OCI-LY7 (cell line): ENCODE results near the gene WDR7. TPM values are rescaled to one million over a fixed set of nuclear protein-coding genes. Genes with fewer than 3 reads are reported as not detected.

ENCODE experiments used
- BruUV-seq: library from RNA; stranded (reverse); fragments of 400-500 nt; replicated peaks from 2 replicates; lab custom pipeline; 2021; lab: Mats Ljungman, UMichigan
- CTCF ChIA-PET: fragments of 300-600 bp; sonication (Branson Sonifier 250); formaldehyde crosslinking; loops from one replicate; lab custom pipeline; 2022; ENCODE audit warnings: antibody characterized with exemption; ENCODE audit not compliant: unreplicated experiment; lab: Charles Lee
- POLR2A ChIA-PET: fragments of 300-600 bp; sonication (Branson Sonifier 250); formaldehyde crosslinking; loops from one replicate; lab custom pipeline; 2022; ENCODE audit warnings: antibody characterized with exemption; lab: Charles Lee
- DNase-seq: peaks from one replicate; pipeline ENCODE4 v3.0.0-alpha.2; 2015; ENCODE audit warnings: low spot score
- H2AFZ ChIP-seq: fragments of 200-600 bp; sonication (generic), shearing (Covaris generic); 2 replicates; pipeline ENCODE4 v1.6.1; 2014; ENCODE audit warnings: mild to moderate bottlenecking, antibody characterized with exemption, low read length, moderate library complexity
- H3K27ac ChIP-seq: fragments of 200-600 bp; sonication (generic); 2 replicates; pipeline ENCODE4 v1.5.1; 2014; ENCODE audit warnings: mixed run types, low read depth, mild to moderate bottlenecking, moderate library complexity, low read length, inconsistent platforms; ENCODE audit not compliant: poor library complexity, severe bottlenecking
- H3K36me3 ChIP-seq: fragments of 200-600 bp; sonication (generic); 2 replicates; pipeline ENCODE4 v1.6.1; 2014; ENCODE audit warnings: mild to moderate bottlenecking, antibody characterized with exemption, low read length, moderate library complexity, mixed read lengths; ENCODE audit not compliant: insufficient read depth
- H3K4me1 ChIP-seq: fragments of 200-600 bp; sonication (generic); 2 replicates; pipeline ENCODE4 v1.5.1; 2014; ENCODE audit warnings: mild to moderate bottlenecking, low read length; ENCODE audit not compliant: insufficient read depth, poor library complexity, severe bottlenecking
- H3K4me2 ChIP-seq: fragments of 200-600 bp; sonication (generic); 2 replicates; pipeline ENCODE4 v1.6.1; 2014; ENCODE audit warnings: mild to moderate bottlenecking, low read length
- H3K4me3 ChIP-seq: fragments of 200-600 bp; sonication (generic); 2 replicates; pipeline ENCODE4 v1.5.1; 2014; ENCODE audit warnings: mild to moderate bottlenecking, low read depth, low read length; ENCODE audit not compliant: poor library complexity, severe bottlenecking
- H3K79me2 ChIP-seq: fragments of 200-600 bp; sonication (generic); 2 replicates; pipeline ENCODE4 v1.6.1; 2016; ENCODE audit warnings: low read depth, mild to moderate bottlenecking, low read length, moderate library complexity, mixed read lengths; ENCODE audit not compliant: insufficient read depth
- H3K9me2 ChIP-seq: fragments of 200-600 bp; sonication (generic); 2 replicates; pipeline ENCODE4 v1.6.1; 2016; ENCODE audit warnings: mild to moderate bottlenecking, low read length, mixed read lengths; ENCODE audit not compliant: insufficient read depth
- H3K9me3 ChIP-seq: fragments of 200-600 bp; sonication (generic); 2 replicates; pipeline ENCODE4 v1.6.1; 2014; ENCODE audit warnings: mild to moderate bottlenecking, mixed run types, low read length, mixed read lengths
- H4K20me1 ChIP-seq: fragments of 200-600 bp; sonication (generic); 2 replicates; pipeline ENCODE4 v1.6.1; 2014; ENCODE audit warnings: mild to moderate bottlenecking, antibody characterized with exemption, low read length, moderate library complexity, mixed read lengths; ENCODE audit not compliant: insufficient read depth
- EZH2phosphoT487 ChIP-seq: fragments of 200-600 bp; sonication (generic); IDR thresholded peaks from 2 replicates; pipeline ENCODE4 v1.6.1; 2018; ENCODE audit warnings: low read depth, borderline replicate concordance, mild to moderate bottlenecking, mixed run types, antibody characterized with exemption, low read length, moderate library complexity, mixed read lengths
- intact Hi-C: fragments of 100-400 bp; cut with micrococcal nuclease; formaldehyde crosslinking; loops from one replicate; pipeline ENCODE4 v1.10.0; 2022; ENCODE audit not compliant: unreplicated experiment
- total RNA-seq, 2 experiments: library from RNA; depleted of rRNA in 1 of 2; stranded (reverse); fragments of >200 nt in 1 of 2; shearing (Covaris generic) in 1 of 2; gene quantifications; 2 replicates each; pipeline ENCODE4 v1.2.3, GENCODE V29; 2014 to 2022
- TF ChIP-seq, protein P1 (sequence below): fragments of 200-600 bp; sonication (generic); conservative IDR thresholded peaks from 2 replicates; pipeline ENCODE4 v1.5.1; 2014; ENCODE audit warnings: mild to moderate bottlenecking, antibody characterized with exemption, low read length, moderate library complexity, mixed read lengths

Gene WDR7
- total RNA-seq, 2 experiments from 2014 or later, result 13.2 to 17.1 TPM

DNA sequence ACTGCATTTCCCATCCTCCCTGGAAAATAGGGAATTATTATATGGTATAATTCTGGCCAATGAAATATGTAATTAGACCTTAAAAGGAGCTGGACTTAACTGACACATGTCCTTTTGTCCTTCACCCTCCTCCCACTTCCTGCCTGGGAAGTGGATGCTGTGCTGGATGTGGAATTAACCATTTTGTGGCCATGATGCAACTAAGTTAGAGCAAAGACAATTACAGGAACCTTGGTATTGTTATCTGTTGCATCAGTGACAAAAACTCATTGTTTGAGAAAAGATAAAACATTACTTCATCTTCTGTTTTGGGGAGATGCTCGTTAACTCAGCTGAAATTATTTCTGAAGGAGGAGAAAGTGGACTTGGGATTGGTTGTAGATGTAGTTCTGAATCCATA, 268.0 kb downstream of the WDR7 start:
- Histone ChIP-seq H3K79me2 (no peaks in the 10 kb centered on the region), H3K9me2 (no peaks in the 10 kb centered on the region), H3K4me1 (no peaks in the 10 kb centered on the region), H3K4me3 (no peak overlapping the region), H3K27ac (no peak overlapping the region), H3K9me3 (no peaks in the 10 kb centered on the region), H4K20me1 (no peaks in the 10 kb centered on the region), H3K36me3 (no peaks in the 10 kb centered on the region), H3K4me2 (no peak overlapping the region), H2AFZ (no peak overlapping the region)
- intact Hi-C loops, result no loop called here
- no peak for DNase-seq
- no peak for TF ChIP-seq EZH2phosphoT487
- TF ChIP-seq, protein P1, sequence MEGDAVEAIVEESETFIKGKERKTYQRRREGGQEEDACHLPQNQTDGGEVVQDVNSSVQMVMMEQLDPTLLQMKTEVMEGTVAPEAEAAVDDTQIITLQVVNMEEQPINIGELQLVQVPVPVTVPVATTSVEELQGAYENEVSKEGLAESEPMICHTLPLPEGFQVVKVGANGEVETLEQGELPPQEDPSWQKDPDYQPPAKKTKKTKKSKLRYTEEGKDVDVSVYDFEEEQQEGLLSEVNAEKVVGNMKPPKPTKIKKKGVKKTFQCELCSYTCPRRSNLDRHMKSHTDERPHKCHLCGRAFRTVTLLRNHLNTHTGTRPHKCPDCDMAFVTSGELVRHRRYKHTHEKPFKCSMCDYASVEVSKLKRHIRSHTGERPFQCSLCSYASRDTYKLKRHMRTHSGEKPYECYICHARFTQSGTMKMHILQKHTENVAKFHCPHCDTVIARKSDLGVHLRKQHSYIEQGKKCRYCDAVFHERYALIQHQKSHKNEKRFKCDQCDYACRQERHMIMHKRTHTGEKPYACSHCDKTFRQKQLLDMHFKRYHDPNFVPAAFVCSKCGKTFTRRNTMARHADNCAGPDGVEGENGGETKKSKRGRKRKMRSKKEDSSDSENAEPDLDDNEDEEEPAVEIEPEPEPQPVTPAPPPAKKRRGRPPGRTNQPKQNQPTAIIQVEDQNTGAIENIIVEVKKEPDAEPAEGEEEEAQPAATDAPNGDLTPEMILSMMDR, result no peak
- ChIA-PET POLR2A (no interaction called here), CTCF (no interaction called here)
- BruUV-seq, result no TSS peak

DNA sequence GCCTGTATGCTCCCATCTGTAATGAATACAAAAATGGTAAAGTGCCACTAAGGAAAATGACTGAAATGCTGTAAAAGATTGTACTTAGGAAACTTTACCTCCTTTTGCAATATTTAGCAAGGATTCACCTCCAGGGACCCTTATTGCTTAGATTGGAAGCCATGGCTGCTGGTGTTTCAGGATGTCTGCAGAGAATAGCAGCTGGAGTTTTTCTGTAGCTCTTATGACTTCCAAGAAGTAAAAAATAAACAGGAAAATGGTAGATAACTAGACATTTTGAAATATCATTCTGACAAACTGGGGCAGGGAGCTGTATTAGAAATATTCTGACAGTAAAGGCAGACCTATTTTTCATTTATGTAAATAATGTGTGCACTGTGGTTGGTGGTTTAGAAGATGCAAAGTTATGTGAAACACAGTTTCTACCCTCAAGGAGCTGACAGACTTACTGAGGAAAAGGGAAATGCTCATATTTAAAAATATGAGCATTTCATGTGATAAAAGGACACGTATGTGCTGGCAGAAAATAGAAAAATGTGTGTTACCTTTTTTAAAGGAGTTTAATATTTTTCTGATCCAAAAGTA, 270.8 kb downstream of the WDR7 start:
- TF ChIP-seq EZH2phosphoT487, result no peak
- TF ChIP-seq, protein P1, result no peak
- ChIA-PET CTCF (no interaction called here), POLR2A (no interaction called here)
- Histone ChIP-seq H3K27ac (no peak overlapping the region), H3K36me3 (no peaks in the 10 kb centered on the region), H3K4me2 (no peak overlapping the region), H3K9me3 (no peaks in the 10 kb centered on the region), H3K79me2 (no peaks in the 10 kb centered on the region), H3K4me1 (no peaks in the 10 kb centered on the region), H2AFZ (no peak overlapping the region), H4K20me1 (no peaks in the 10 kb centered on the region), H3K9me2 (no peaks in the 10 kb centered on the region), H3K4me3 (no peak overlapping the region)
- intact Hi-C loops, result no loop called here
- no peak for DNase-seq
- no TSS peak for BruUV-seq

DNA sequence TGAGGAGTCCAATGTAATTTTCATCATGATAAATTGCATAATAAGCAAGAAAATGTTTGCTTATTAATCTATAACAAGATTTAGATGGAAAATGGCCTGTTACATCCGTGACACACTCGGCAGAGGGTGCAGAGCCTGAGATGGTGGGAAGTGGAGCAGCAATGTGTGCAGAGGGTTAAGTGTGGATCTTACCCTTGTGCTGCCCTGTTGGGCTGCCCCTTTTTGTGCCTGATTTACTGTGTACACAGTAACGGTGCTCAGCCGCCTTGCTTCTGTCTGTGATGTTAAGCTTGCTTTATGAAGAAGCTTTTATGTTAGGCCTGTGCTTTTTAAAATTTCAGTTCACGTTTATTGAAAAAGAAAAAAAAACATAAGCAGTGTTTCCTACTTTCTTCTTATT, 275.6 kb downstream of the WDR7 start:
- Histone ChIP-seq H3K36me3 (no peaks in the 10 kb centered on the region), H3K79me2 (no peaks in the 10 kb centered on the region), H3K4me2 (no peak overlapping the region), H3K4me3 (no peak overlapping the region), H3K9me3 (no peaks in the 10 kb centered on the region), H4K20me1 (no peaks in the 10 kb centered on the region), H3K9me2 (no peaks in the 10 kb centered on the region), H3K4me1 (no peaks in the 10 kb centered on the region), H3K27ac (no peak overlapping the region), H2AFZ (no peak overlapping the region)
- BruUV-seq, result no TSS peak
- no peak for TF ChIP-seq EZH2phosphoT487
- TF ChIP-seq, protein P1, result no peak
- DNase-seq, result no peak
- CTCF ChIA-PET, result no interaction called here
- POLR2A ChIA-PET, result no interaction called here
- intact Hi-C loops, result no loop called here
